Fibroblast of the aortic adventitia (primary cell): ENCODE measurements around the gene CHD1. TPM values are rescaled to one million over a fixed set of nuclear protein-coding genes. Genes with fewer than 3 reads are reported as not detected.
"Not testable (repeated sequence)": the region's sequence is repeated elsewhere in the genome, so short reads cannot be mapped to it uniquely, and the experiment has no call there.

Source experiments
- DNase-seq: peaks from one replicate; pipeline ENCODE4 v3.0.0-alpha.2; 2010; ENCODE audit warnings: low read depth
- H3K4me3 ChIP-seq: 2 replicates; pipeline ENCODE4 v1.5.1; 2011; ENCODE audit warnings: low read depth, mild to moderate bottlenecking, control low read depth, low read length, moderate library complexity
- CTCF ChIP-seq: IDR thresholded peaks from 2 replicates; pipeline ENCODE4 v1.5.1; 2011; ENCODE audit warnings: mild to moderate bottlenecking, low read length, control low read depth, inconsistent platforms; ENCODE audit not compliant: insufficient read depth
- total RNA-seq: library from RNA; depleted of rRNA; stranded (reverse); fragments of >200 nt; gene quantifications from 2 replicates; pipeline ENCODE4 v1.2.3, GENCODE V29; 2012; ENCODE audit warnings: low replicate concordance

Gene CHD1
- total RNA-seq, 1 donor, result 44.4 TPM

- TF ChIP-seq CTCF, result no peak
- no peak for DNase-seq
- H3K4me3 ChIP-seq, result no peak overlapping the region
These were observed 39.3 kb upstream of the CHD1 start for GRCh38 chr5:98968056-98968564.

DNA sequence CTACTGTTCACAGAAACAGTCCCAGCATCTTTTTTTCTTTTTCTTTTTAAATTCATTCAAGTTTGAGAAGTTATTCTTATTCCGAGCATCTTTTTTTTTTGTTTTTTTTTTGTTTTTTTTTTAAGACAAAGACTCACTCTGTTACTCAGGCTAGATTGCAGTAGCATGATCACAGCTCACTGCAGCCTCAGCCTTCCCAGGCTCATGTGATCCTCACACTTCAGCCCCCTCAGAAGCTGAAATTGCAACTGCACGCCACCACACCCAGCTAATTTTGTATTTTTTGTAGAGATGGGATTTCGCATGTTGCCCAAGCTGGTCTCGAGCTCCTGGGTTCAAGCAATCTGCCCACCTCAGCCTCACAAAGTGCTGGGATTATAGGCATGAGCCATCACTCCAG, 36.4 kb upstream of the CHD1 start:
- DNase-seq, result no peak
- H3K4me3 ChIP-seq, result no peak overlapping the region
- no peak for TF ChIP-seq CTCF

DNA sequence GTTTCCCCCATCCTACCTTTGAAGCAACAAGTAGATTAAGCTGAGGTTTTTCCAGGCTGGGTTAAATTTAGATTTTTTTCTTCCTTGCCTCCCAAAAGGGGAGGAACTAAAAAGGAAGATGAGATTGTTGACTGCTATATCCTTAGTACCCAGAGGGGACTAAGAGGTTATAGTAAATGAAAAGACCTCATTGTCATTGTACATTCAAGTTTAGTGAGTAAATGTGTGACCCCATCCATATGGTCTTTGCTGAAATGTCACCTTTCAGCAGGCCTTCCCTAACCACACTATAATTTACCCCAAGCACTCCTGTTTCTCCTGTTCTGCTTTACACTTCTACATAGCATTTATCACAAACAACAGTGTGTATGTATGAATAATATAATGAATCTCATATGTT, 35.8 kb upstream of the CHD1 start:
- no peak overlapping the region for H3K4me3 ChIP-seq
- no peak for DNase-seq
- TF ChIP-seq CTCF, result no peak

- no peak overlapping the region for H3K4me3 ChIP-seq
- TF ChIP-seq CTCF, result no peak
- no peak for DNase-seq
These were observed 34.2 kb upstream of the CHD1 start for GRCh38 chr5:98963019-98963418.

- TF ChIP-seq CTCF, result no peak
- H3K4me3 ChIP-seq, result no peak overlapping the region
- DNase-seq, result no peak
These were observed 33.8 kb upstream of the CHD1 start for GRCh38 chr5:98962587-98962986.

GRCh38 chr5:98961665-98962344, 33.0 kb upstream of the CHD1 start:
- no peak for TF ChIP-seq CTCF
- H3K4me3 ChIP-seq, result no peak overlapping the region
- DNase-seq, result no peak

DNA sequence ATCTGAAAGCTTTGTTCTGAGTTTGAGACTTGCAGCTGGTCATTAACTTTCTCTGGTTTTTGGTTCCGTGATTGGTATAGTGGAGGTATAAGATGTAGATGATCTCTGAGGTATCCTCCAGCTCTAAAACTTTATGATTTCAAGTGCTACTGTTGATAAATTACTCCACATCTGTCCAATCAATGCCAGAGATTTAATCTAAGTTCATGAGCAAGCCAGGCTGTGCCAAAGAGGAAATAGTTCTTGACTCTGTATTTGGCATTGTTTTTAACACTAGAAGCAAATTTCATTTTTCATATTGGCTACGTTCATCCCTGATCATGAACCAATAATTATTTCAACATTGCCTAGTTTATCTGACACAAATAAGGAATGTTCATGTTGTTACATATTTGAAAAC, 28.5 kb upstream of the CHD1 start:
- no peak for TF ChIP-seq CTCF

GRCh38 chr5:98955888-98956287, 27.1 kb upstream of the CHD1 start:
- H3K4me3 ChIP-seq, DNase-seq: not testable (repeated sequence)

More for the DNA sequence above, 28.5 kb upstream of the CHD1 start:
- DNase-seq, result peak; percentile 51
- H3K4me3 ChIP-seq, result no peak overlapping the region

DNA sequence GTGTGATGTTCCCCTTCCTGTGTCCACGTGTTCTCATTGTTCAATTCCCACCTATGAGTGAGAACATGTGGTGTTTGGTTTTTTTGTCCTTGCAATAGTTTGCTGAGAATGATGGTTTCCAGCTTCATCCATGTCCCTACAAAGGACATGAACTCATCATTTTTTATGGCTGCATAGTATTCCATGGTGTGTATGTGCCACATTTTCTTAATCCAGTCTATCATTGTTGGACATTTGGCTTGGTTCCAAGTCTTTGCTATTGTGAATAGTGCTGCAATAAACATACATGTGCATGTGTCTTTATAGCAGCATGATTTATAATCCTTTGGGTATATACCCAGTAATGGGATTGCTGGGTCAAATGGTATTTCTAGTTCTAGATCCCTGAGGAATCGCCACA, 26.7 kb upstream of the CHD1 start:
- H3K4me3 ChIP-seq, DNase-seq: not testable (repeated sequence)
